ENCODE measurements around the gene SVEP1. TPM values are rescaled to one million over a fixed set of nuclear protein-coding genes. Genes with fewer than 3 reads are reported as not detected.

SVEP1 gene
- 3.2 and 14.1 TPM in 2 replicates for total RNA-seq

DNA sequence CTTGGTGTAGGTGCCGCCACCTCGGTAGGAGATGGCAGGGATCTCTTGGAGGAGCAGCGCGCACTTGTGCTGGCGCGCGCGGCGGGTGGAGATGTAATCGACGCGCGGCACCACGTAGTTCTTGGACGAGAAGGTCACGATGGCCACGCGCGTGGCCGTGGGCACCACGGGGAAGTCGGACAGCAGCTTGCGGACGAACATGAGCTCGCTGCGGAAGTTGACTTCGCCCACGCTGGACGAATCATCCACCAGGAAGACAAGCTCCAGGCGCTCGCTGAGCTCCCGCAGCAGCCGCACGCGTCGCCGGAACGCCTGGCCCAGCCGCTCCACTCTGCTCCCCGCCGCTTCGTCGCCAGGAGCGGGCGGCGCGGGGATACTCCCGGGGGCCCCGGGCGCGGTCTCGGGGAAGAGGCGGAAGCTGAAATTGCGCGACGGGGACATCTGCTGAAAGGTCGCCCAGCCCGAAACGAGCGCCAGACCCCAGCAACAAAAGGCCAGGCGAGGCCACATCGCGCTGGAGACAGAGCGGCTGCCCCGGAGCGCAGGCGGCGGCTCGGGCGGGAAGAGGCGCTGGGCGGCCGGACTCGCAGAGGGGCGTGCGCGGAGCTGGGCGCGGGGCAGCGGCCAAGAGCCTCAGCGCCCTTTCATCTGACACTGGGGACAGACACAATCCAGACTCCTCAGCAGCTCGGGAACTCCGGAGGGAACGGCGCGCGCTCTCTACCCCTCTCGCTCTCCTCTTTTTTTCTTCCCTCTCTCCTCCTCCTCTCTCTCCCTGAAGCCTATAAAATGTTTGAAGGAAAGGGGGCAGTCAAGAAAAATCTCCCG, at the start of gene SVEP1:
TSS of gene SVEP1 (minus strand) at position 708 of the 828 bp plus-strand sequence. CDS start at position 510, 198 bp downstream.

DNA sequence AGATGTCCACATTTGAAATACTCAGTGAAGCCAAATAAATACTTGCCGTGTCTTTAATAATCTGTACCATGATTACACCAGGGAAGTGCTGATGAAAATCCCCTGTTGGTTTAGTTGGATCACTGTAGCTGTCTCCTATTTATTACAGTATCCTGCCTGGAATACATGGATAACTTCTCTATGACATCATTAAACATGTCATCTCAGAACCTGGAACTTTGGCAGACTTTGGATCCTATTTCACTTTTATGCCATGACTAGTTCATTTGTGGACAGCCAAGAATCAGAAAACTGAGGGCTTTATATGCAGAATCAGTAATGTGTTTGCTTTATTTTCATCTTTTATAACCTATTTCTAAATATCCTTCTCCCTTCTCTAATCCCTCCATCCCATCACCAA, 241.8 kb downstream of the SVEP1 start, which contains the start of gene TXNDC8:
TSS of gene TXNDC8 (minus strand) at position 137 of the 400 bp plus-strand sequence.

Other genes starting within 250 kb of the SVEP1 start
- gene TXNDC8, start 241.9 kb downstream of the SVEP1 start, total RNA-seq, result not detected in 2 replicates
- under 0.01 and 0.40 TPM in 2 replicates for gene MUSK, start 89.0 kb upstream of the SVEP1 start, total RNA-seq